Measurements from ENCODE around the gene PRICKLE2. TPM values are rescaled to one million over a fixed set of nuclear protein-coding genes. Genes with fewer than 3 reads are reported as not detected.

Gene PRICKLE2
- total RNA-seq, 1 experiment from 2014 or later = not detected

DNA sequence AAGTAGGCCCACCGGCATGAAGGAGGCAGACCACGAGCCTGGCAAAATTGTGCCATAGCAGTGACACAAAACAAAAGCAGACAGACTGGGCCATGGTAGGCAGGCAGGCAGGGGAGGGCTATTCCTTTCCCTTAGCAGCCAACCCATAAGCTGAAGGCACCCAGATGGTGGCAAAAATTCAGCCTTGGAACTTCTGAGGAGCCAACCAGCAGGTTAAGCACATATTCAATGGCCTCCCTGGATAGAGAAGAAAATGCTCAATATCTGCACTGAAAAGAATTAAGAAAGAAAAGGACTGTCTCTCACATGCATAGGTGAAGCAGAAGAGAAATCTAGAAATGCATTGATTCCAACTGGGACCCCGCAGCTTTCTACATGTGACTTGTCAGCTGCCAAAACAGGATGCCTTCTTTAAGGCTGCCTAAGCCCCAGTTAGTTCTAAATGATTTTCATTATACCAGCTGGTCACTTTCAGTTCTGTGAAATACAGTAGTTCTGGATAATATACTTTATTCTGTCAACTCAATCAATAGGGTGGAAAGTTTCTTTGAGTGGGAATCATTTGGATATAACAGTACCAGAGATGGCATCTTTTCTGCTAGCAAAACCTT is 2.7 kb downstream of the PRICKLE2 start:
- no peak for DNase-seq (ENCODE audit: low spot score)
- no TSS peak for BruUV-seq (replicated peaks)
- Histone ChIP-seq H3K27ac (ENCODE audit: low read depth, low read length, poor library complexity, severe bottlenecking) (no peak overlapping the region), H3K4me1 (ENCODE audit: insufficient read depth, low read length, poor library complexity, severe bottlenecking) (no peaks in the 10 kb centered on the region), H3K4me3 (ENCODE audit: low read depth, low read length, poor library complexity, severe bottlenecking) (no peak overlapping the region), H3K27me3 (replicated peaks; ENCODE audit: insufficient read depth, low read depth, low read length, poor library complexity) (no peaks in the 10 kb centered on the region), H3K36me3 (ENCODE audit: insufficient read depth, low read length, poor library complexity, severe bottlenecking) (no peaks in the 10 kb centered on the region), H3K9me3 (ENCODE audit: low read depth, low read length, poor library complexity, severe bottlenecking) (no peaks in the 10 kb centered on the region)
- no peak for TF ChIP-seq EZH2 (IDR thresholded peaks at IDR 0.05; ENCODE audit: borderline replicate concordance, low read depth, low read length, poor library complexity, severe bottlenecking)
- TF ChIP-seq, protein P1, sequence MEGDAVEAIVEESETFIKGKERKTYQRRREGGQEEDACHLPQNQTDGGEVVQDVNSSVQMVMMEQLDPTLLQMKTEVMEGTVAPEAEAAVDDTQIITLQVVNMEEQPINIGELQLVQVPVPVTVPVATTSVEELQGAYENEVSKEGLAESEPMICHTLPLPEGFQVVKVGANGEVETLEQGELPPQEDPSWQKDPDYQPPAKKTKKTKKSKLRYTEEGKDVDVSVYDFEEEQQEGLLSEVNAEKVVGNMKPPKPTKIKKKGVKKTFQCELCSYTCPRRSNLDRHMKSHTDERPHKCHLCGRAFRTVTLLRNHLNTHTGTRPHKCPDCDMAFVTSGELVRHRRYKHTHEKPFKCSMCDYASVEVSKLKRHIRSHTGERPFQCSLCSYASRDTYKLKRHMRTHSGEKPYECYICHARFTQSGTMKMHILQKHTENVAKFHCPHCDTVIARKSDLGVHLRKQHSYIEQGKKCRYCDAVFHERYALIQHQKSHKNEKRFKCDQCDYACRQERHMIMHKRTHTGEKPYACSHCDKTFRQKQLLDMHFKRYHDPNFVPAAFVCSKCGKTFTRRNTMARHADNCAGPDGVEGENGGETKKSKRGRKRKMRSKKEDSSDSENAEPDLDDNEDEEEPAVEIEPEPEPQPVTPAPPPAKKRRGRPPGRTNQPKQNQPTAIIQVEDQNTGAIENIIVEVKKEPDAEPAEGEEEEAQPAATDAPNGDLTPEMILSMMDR (conservative IDR thresholded peaks at IDR 0.05; ENCODE audit: low read depth, low read length) = no peak
- ChIA-PET CTCF (no interaction called here), POLR2A (ENCODE audit: low non-redundant PET) (no interaction called here)
- intact Hi-C loops (cut with micrococcal nuclease; ENCODE audit: unreplicated experiment) = no loop called here

GRCh38 chr3:64221571-64222257 is 3.6 kb downstream of the PRICKLE2 start:
- no peaks in the 10 kb centered on the region for H3K4me1 ChIP-seq (ENCODE audit: insufficient read depth, low read length, poor library complexity, severe bottlenecking)
- POLR2A ChIA-PET (ENCODE audit: low non-redundant PET) = no interaction called here
- H3K4me3 ChIP-seq (ENCODE audit: low read depth, low read length, poor library complexity, severe bottlenecking) = no peak overlapping the region

GRCh38 chr3:64220161-64220914 is 4.9 kb downstream of the PRICKLE2 start:
- intact Hi-C loops (cut with micrococcal nuclease; ENCODE audit: unreplicated experiment) = no loop called here
- BruUV-seq (replicated peaks) = no TSS peak
- no peaks in the 10 kb centered on the region for H3K9me3 ChIP-seq (ENCODE audit: low read depth, low read length, poor library complexity, severe bottlenecking)
- CTCF ChIA-PET = no interaction called here
- no peak overlapping the region for H3K27ac ChIP-seq (ENCODE audit: low read depth, low read length, poor library complexity, severe bottlenecking)
- DNase-seq (ENCODE audit: low spot score) = no peak
- POLR2A ChIA-PET (ENCODE audit: low non-redundant PET) = no interaction called here
- peaks cover 4% of the 10 kb centered on the region for H3K27me3 ChIP-seq (replicated peaks; ENCODE audit: insufficient read depth, low read depth, low read length, poor library complexity)
- TF ChIP-seq, protein P1 (conservative IDR thresholded peaks at IDR 0.05; ENCODE audit: low read depth, low read length) = no peak
- TF ChIP-seq EZH2 (IDR thresholded peaks at IDR 0.05; ENCODE audit: borderline replicate concordance, low read depth, low read length, poor library complexity, severe bottlenecking) = no peak
- no peak overlapping the region for H3K4me3 ChIP-seq (ENCODE audit: low read depth, low read length, poor library complexity, severe bottlenecking)
- no peaks in the 10 kb centered on the region for H3K4me1 ChIP-seq (ENCODE audit: insufficient read depth, low read length, poor library complexity, severe bottlenecking)
- no peaks in the 10 kb centered on the region for H3K36me3 ChIP-seq (ENCODE audit: insufficient read depth, low read length, poor library complexity, severe bottlenecking)

More at GRCh38 chr3:64221571-64222257, 3.6 kb downstream of the PRICKLE2 start:
- no peak overlapping the region for H3K27ac ChIP-seq (ENCODE audit: low read depth, low read length, poor library complexity, severe bottlenecking)
- H3K9me3 ChIP-seq (ENCODE audit: low read depth, low read length, poor library complexity, severe bottlenecking) = no peaks in the 10 kb centered on the region
- no peaks in the 10 kb centered on the region for H3K27me3 ChIP-seq (replicated peaks; ENCODE audit: insufficient read depth, low read depth, low read length, poor library complexity)
- no TSS peak for BruUV-seq (replicated peaks)
- no peaks in the 10 kb centered on the region for H3K36me3 ChIP-seq (ENCODE audit: insufficient read depth, low read length, poor library complexity, severe bottlenecking)
- intact Hi-C loops (cut with micrococcal nuclease; ENCODE audit: unreplicated experiment) = no loop called here
- DNase-seq (ENCODE audit: low spot score) = no peak
- CTCF ChIA-PET = no interaction called here
- TF ChIP-seq, protein P1 (conservative IDR thresholded peaks at IDR 0.05; ENCODE audit: low read depth, low read length) = no peak
- TF ChIP-seq EZH2 (IDR thresholded peaks at IDR 0.05; ENCODE audit: borderline replicate concordance, low read depth, low read length, poor library complexity, severe bottlenecking) = no peak

All from A673 (cell line).